Measurements from ENCODE around the gene OLFML3. TPM values are rescaled to one million over a fixed set of nuclear protein-coding genes. Genes with fewer than 3 reads are reported as not detected.

The OLFML3 gene
- total RNA-seq, 4 donors from 2014 or later, result 20.2 to 28.3 (median 24.8) TPM

DNA sequence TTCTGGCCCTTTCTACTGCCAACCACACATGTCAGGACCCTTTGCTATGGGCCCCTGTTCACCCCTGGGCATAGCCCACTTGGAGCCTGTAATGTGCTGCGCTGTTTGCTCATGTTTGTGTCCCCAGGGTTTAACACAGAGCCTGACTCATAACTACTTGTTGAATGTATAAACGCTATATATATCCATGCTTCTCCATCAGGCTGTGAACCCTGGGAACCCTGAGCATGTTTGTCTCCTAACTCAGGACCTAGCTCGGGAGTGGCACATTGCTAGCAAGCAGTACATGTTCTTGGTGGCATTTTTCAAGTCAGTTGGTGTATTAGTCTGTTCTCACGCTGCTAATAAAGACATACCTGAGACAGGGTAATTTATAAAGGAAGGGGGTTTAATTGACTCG, 8.0 kb downstream of the OLFML3 start:
- H3K4me3 ChIP-seq (replicated peaks in 1 of 3), result no peak overlapping the region
- H3K27me3 ChIP-seq, result no peaks in the 10 kb centered on the region
- no peaks in the 10 kb centered on the region for H3K36me3 ChIP-seq
- WGBS, 2 donors, result 65 to 70% methylated on average over 5 of the region's 5 CpGs
- no peaks in the 10 kb centered on the region for H3K9me3 ChIP-seq
- no peak for DNase-seq
- intact Hi-C loops (cut with DNase I), result loop anchor here (10.0 kb wide), 1 partner anchor 152 kb away; no protein-coding TSS in a partner anchor
- H3K4me1 ChIP-seq, result peaks cover 5 to 23% of the 10 kb centered on the region in 2 donors
- TF ChIP-seq, protein P1, sequence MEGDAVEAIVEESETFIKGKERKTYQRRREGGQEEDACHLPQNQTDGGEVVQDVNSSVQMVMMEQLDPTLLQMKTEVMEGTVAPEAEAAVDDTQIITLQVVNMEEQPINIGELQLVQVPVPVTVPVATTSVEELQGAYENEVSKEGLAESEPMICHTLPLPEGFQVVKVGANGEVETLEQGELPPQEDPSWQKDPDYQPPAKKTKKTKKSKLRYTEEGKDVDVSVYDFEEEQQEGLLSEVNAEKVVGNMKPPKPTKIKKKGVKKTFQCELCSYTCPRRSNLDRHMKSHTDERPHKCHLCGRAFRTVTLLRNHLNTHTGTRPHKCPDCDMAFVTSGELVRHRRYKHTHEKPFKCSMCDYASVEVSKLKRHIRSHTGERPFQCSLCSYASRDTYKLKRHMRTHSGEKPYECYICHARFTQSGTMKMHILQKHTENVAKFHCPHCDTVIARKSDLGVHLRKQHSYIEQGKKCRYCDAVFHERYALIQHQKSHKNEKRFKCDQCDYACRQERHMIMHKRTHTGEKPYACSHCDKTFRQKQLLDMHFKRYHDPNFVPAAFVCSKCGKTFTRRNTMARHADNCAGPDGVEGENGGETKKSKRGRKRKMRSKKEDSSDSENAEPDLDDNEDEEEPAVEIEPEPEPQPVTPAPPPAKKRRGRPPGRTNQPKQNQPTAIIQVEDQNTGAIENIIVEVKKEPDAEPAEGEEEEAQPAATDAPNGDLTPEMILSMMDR (IDR thresholded peaks at IDR 0.05), result no peak
- no peak for TF ChIP-seq POLR2A (IDR thresholded peaks at IDR 0.05)
- no peak overlapping the region for H3K27ac ChIP-seq

GRCh38 chr1:113990530-113990929, 11.3 kb downstream of the OLFML3 start:
- Histone ChIP-seq H3K36me3 (no peaks in the 10 kb centered on the region), H3K4me3 (replicated peaks in 1 of 3) (no peak overlapping the region), H3K27me3 (no peaks in the 10 kb centered on the region), H3K9me3 (no peaks in the 10 kb centered on the region), H3K4me1 (no peaks in the 10 kb centered on the region), H3K27ac (no peak overlapping the region)
- TF ChIP-seq POLR2A (IDR thresholded peaks at IDR 0.05), result no peak
- TF ChIP-seq, protein P1 (IDR thresholded peaks at IDR 0.05), result no peak
- no peak for DNase-seq
- intact Hi-C loops (cut with DNase I), result no loop called here
- whole genome bisulfite sequencing, 2 donors, result 64 to 72% methylated on average over 2 of the region's 2 CpGs

DNA sequence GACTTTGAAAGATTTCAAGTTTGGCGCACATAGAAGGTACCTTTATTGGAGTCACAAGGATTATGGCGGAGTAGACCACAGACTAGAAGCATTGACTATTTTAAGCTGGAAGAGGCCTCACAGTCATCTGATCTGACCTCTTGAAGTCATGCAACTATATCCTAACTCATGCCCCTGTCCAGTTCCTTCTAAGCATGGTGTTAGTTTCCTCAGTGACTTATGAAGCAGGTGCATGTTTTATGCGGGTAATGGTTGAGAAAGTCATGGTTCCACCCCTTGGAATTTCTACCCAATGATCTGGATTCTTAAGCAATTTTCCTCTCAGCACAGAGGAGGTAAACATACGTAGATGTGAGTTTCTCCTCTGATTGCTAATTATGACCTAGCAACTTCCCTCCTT, 11.7 kb downstream of the OLFML3 start:
- Histone ChIP-seq H3K4me3 (replicated peaks in 1 of 3) (no peak overlapping the region), H3K4me1 (no peaks in the 10 kb centered on the region), H3K9me3 (no peaks in the 10 kb centered on the region), H3K27me3 (no peaks in the 10 kb centered on the region), H3K27ac (no peak overlapping the region), H3K36me3 (no peaks in the 10 kb centered on the region)
- no peak for TF ChIP-seq POLR2A (IDR thresholded peaks at IDR 0.05)
- TF ChIP-seq, protein P1 (IDR thresholded peaks at IDR 0.05), result no peak
- intact Hi-C loops (cut with DNase I), result no loop called here
- DNase-seq, result no peak
- whole genome bisulfite sequencing, 2 donors, result 89 to 96% methylated on average over 4 of the region's 4 CpGs

GRCh38 chr1:113991467-113991997, 12.3 kb downstream of the OLFML3 start:
- no peak for DNase-seq
- H3K36me3 ChIP-seq, result no peaks in the 10 kb centered on the region
- H3K4me1 ChIP-seq, result no peaks in the 10 kb centered on the region
- no peaks in the 10 kb centered on the region for H3K9me3 ChIP-seq
- H3K27ac ChIP-seq, result no peak overlapping the region
- no peaks in the 10 kb centered on the region for H3K27me3 ChIP-seq
- H3K4me3 ChIP-seq (replicated peaks in 1 of 3), result no peak overlapping the region
- intact Hi-C loops (cut with DNase I), result no loop called here
- no peak for TF ChIP-seq POLR2A (IDR thresholded peaks at IDR 0.05)
- TF ChIP-seq, protein P1 (IDR thresholded peaks at IDR 0.05), result no peak
- WGBS, 2 donors, result 94 to 95% methylated on average over 5 of the region's 5 CpGs

GRCh38 chr1:113993072-113993471, 13.8 kb downstream of the OLFML3 start:
- Histone ChIP-seq H3K4me3 (replicated peaks in 1 of 3) (no peak overlapping the region), H3K9me3 (no peaks in the 10 kb centered on the region), H3K27ac (no peak overlapping the region), H3K36me3 (no peaks in the 10 kb centered on the region), H3K4me1 (no peaks in the 10 kb centered on the region), H3K27me3 (no peaks in the 10 kb centered on the region)
- no peak for DNase-seq
- TF ChIP-seq POLR2A (IDR thresholded peaks at IDR 0.05), result no peak
- TF ChIP-seq, protein P1 (IDR thresholded peaks at IDR 0.05), result no peak
- intact Hi-C loops (cut with DNase I), result no loop called here
- WGBS, 2 donors, result 89 to 92% methylated on average over 5 of the region's 5 CpGs
